NK-92 (cell line): ENCODE results near the gene ABCB8.
"Not testable (repeated sequence)": the region's sequence is repeated elsewhere in the genome, so short reads cannot be mapped to it uniquely, and the experiment has no call there.

Experiments used
- DNase-seq: peaks from one replicate; lab custom pipeline; 2025; ENCODE audit not compliant: unreplicated experiment; lab: John Stamatoyannopoulos, UW

ABCB8 gene

DNA sequence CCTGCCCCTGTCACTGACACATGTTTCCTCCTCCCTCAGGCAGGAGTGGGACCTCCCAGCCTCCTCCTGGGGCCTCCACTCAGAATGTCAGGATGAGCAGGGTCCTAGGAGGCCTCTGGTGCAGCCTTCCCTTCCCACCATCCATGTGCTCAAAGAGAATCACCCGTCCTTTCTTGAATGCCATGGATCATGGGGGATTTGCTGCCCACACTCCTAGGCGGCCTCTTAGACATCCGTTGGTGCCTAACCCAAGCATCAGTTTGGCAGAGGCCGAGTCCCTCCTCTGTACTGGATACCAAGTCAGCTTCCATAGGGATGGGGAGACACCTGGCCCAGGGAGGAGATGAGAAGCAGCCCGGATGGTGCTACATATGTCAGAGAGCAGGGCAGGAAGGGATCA lies 30.4 kb upstream of the ABCB8 start:
- DNase-seq: no peak

DNA sequence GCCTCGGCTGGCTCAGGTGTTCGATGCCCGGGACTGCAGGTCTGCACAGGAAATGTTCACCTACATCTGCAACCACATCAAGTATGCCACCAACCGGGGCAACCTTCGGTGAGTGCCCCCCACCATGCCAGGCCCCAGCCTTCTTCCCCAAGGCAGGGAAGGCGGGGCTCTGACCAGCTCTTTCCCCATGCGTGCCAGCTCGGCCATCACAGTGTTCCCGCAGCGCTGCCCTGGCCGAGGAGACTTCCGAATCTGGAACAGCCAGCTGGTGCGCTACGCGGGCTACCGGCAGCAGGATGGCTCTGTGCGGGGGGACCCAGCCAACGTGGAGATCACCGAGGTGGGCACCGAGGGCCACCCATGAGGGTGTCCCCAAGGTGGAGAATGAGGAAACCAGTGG lies 29.9 kb upstream of the ABCB8 start:
- DNase-seq: no peak

DNA sequence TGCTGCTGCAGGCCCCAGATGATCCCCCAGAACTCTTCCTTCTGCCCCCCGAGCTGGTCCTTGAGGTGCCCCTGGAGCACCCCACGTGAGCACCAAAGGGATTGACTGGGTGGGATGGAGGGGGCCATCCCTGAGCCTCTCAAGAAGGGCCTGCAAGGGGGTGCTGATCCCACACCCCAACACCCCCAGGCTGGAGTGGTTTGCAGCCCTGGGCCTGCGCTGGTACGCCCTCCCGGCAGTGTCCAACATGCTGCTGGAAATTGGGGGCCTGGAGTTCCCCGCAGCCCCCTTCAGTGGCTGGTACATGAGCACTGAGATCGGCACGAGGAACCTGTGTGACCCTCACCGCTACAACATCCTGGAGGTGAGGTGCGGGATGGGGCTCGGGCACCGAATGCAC lies 29.2 kb upstream of the ABCB8 start:
- DNase-seq: no peak

DNA sequence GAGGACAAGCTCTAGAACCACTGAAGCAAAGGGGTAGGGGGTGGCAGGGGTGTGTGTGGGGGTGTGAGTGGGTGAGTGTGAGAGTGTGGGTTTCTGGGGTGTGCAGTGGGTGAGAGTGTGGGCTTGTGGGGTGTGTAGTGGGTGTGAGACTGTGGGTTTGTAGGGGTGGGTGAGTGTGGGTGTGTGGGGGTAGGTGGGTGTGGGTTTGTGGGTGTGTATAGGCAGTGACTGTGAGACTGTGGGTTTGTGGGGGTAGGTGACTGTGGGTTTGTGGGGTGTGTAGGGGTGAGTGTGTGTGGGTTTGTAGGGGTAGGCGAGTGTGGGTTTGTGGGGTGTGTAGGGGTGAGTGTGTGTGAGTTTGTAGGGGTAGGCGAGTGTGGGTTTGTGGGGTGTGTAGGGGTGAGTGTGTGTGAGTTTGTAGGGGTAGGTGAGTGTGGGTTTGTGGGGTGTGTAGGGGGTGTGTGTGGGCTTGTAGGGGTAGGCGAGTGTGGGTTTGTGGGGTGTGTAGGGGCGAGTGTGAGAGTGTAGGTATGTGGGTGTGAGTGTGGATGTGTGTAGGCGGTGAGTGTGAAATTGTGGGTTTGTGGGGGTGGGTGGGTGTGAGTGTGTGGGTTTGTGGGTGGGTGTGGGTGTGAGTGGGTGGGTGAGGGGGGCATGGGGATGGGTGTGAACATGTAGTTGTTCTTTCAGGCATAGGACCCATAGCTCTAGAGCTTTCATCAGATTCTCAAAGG lies 28.6 kb upstream of the ABCB8 start:
- no peak for DNase-seq

DNA sequence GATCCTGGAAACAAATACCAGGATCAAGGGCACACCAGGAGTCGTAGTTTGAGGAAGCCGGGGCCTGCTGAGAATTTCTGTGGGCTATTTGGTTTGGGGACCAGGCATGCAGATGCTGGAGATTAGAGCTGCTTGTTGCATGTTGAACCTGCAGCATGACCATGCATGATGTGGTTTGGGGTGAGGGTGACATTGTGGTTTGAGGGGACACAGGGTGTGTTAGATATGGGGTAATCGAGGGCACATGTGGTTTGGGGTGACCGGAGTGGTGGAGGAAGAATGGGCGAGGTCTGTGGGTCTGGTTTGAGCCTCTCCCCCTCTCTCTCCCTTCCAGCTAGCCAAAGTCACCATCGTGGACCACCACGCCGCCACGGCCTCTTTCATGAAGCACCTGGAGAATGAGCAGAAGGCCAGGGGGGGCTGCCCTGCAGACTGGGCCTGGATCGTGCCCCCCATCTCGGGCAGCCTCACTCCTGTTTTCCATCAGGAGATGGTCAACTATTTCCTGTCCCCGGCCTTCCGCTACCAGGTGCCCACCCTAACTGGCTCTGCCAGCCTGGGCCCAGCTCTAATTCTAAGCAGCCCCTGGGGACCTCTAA lies 27.3 kb upstream of the ABCB8 start:
- no peak for DNase-seq

DNA sequence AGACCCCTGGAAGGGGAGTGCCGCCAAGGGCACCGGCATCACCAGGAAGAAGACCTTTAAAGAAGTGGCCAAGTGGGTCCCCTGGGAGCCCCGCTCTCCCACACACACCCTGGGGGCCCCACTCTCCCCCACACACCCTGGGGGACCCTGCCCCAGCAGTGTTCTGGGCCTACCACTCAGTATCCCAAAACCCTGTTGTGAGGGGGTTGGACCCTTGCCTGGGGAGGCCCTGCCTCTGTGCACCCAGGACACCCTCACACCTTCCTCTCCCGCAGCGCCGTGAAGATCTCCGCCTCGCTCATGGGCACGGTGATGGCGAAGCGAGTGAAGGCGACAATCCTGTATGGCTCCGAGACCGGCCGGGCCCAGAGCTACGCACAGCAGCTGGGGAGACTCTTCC lies 26.7 kb upstream of the ABCB8 start:
- no peak for DNase-seq

DNA sequence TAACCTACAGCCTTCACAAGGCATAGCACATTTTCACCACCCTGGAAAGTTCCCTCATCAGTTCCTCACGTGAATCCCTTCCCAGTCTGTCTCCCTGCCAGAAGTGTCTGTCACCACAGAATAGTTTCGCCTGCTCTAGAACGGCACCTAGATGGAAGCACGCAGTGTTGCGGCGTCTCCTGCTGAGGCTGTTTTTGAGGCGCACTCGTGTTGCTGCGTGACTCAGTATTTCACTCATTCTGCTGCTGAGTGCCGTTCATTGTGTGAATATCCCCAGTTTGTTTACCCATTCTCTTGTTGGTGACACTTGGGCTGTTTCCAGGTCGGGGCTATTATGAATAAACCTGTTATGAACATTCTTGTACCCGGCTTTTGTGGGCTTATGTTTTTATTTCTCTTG lies 24.7 kb upstream of the ABCB8 start:
- no peak for DNase-seq

DNA sequence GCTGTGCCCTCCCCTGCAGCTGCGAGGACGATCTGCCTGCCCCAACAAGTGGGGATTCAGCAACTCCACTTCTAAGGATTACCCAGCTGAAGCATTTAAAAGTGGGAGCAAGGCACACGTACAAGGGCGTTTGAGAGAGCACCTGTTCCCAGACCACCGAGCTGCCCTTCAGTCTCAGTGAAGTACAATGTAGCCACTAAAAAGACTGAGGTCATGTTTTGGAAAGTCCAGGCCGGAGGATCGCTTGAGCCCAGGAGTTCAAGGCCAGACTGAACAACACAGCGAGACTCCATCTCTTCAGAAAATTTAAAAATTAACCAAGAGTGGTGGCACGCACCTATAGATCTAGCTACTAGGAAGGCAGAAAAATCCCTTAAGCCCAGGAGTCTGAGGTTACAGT lies 22.7 kb upstream of the ABCB8 start:
- no peak for DNase-seq

DNA sequence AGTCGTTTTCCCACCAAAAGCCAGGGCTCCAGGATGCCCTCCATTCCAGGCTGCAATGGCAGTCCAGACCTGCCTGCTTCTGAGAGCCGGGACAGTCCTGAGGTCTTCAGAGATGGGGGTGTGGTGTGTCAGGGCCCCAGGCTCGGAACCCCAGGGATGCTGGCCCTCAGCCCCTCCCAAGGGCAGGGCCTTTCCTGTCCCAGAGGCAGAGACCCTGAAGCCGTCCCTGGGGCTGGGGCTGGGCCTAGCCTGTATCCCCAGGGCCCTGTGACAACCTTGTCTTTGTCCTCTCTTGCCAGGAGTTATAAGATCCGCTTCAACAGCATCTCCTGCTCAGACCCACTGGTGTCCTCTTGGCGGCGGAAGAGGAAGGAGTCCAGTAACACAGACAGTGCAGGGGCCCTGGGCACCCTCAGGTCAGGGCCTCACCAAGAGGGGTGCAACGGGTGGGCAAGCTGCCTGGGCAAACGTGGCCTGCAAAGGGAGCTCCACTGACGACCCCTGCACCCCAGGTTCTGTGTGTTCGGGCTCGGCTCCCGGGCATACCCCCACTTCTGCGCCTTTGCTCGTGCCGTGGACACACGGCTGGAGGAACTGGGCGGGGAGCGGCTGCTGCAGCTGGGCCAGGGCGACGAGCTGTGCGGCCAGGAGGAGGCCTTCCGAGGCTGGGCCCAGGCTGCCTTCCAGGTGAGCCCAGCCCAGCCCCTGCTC lies 21.5 kb upstream of the ABCB8 start:
- no peak for DNase-seq

DNA sequence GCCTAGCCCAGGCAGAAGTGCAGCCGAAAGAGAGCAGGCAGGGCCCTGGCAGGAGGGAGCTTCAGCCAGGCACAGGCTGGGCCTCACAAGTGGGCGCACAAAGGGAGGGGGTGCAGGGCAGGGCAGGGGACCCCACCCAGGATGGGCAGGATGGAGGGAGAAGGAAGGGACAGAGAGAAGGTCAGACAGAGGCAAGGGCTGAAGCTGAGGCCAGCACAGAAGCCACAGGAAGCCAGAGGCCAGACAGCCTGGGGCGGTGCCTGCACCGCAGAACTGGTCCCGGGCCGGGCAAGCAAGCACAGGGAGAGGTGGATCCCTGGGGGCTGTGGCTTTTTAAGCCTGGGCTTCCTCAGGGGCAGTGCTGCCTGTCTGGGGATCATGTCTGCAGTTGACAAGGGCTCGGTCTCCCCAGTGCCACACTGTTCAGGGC lies 20.8 kb upstream of the ABCB8 start:
- no peak for DNase-seq

DNA sequence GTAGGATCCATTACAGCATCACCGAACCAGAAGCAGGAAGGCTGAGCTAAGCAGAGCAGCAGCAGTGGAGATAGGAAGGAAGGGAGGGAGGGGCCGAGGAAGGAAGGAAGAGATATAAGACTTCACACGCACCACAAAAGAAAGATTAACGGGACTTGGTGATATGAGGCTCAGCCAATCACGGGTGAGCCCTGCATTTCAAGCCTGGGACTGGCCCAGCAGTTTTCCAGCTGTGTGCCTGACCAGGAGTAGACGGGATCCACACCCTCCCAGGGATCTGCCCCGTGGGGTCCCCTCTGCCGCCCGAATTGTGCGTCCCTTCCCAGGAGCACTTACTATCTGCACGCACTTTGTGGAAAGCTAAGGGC lies 20.1 kb upstream of the ABCB8 start:
- no peak for DNase-seq

DNA sequence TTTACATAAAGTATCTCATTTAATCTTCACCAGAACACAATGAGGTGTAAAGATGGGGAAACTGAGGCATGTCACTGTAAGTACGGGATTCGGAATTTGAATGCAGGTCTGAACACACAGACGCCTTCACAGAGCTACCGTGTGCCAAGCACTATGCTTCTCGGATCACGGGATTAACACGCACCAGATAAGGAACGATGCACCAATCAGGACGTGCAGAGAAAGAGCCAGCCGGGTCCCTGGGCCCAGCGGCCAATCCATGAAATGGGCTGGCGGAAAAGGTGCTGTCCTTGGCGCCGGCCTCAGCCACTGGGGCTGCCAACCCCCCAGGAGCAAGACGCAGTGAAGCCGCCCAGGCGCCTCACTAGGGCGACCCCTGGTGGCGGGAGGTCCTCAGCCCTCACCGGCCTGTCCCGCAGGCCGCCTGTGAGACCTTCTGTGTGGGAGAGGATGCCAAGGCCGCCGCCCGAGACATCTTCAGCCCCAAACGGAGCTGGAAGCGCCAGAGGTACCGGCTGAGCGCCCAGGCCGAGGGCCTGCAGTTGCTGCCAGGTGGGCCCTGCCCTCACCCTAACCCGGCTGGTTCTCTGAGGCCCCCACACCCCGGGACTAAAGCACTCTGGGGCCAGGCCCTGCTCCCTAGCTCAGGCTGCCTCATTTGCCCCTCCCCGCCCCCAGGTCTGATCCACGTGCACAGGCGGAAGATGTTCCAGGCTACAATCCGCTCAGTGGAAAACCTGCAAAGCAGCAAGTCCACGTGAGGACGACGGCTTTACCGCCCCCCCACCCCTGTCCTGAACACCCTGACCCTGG lies 19.5 kb upstream of the ABCB8 start:
- no peak for DNase-seq

DNA sequence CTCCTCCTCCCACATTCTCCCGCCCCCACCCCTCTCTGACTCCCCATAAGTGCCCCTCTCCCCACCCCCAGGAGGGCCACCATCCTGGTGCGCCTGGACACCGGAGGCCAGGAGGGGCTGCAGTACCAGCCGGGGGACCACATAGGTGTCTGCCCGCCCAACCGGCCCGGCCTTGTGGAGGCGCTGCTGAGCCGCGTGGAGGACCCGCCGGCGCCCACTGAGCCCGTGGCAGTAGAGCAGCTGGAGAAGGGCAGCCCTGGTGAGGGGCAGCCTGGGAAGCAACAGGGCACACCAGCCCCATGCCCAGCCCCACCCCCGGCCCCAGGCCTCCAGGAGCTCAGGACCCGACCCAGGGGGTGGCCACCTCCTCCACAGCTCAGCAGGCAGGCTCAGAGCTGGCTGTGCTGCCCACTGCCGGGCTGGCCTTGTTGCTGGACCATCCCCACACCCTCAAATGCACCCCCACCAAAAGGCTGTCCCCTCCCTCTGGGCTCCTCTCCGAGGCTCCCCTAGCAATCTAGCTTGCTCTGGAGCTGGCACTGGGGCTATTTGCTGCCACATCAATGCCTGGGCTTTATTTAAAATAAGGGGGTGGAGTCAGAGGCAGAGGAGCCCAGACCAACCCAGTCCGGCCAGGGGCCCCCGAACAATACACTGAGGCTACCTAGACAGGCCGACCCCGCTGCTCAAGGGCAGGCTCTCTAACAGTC lies 18.8 kb upstream of the ABCB8 start:
- DNase-seq: no peak

DNA sequence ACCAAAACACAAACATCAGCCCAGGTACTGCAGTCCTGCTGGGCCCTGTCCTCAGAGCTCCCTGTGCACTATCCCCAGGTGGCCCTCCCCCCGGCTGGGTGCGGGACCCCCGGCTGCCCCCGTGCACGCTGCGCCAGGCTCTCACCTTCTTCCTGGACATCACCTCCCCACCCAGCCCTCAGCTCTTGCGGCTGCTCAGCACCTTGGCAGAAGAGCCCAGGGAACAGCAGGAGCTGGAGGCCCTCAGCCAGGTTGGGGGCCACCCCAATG lies 18.3 kb upstream of the ABCB8 start:
- DNase-seq: no peak

DNA sequence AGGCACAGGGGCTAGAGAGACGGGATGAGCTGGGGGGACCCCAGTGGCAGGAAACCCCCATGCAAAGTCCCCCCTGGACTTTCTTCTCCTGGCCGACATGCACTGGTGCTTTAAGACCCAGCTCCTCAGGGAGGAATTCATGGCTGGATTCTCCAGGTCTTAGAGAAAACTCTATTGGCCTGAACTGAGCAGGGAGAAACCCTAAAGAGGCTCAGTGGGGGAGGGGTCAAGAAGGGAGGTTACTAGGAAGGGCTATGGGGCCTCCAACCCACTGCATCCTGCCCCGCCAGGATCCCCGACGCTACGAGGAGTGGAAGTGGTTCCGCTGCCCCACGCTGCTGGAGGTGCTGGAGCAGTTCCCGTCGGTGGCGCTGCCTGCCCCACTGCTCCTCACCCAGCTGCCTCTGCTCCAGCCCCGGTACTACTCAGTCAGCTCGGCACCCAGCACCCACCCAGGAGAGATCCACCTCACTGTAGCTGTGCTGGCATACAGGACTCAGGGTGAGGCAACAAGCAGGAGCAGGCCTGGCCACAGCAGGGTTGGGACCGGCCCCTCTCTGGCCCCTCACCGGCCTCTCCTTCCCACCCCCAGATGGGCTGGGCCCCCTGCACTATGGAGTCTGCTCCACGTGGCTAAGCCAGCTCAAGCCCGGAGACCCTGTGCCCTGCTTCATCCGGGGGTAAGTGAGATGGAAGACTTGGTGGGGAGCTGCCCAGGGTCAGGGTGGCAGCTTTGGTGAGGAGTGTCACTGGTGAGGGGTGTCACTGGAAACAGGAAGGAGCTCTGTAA lies 17.7 kb upstream of the ABCB8 start:
- DNase-seq: no peak

DNA sequence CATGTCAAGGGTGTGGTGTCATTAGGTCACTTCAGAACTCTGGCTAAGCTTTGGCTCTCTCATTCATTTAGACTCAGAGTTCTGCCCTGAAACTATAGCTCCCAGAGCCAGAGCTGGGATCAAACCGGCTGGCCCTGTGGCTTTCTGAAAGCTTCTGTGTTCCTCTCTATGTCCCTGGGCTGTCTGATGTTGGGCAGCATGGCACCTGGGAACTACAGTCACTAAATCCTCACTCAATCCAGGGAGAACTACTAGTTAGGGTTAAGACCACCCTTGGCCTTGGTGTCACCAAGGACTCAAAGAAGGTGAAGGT lies 17.2 kb upstream of the ABCB8 start:
- no peak for DNase-seq

DNA sequence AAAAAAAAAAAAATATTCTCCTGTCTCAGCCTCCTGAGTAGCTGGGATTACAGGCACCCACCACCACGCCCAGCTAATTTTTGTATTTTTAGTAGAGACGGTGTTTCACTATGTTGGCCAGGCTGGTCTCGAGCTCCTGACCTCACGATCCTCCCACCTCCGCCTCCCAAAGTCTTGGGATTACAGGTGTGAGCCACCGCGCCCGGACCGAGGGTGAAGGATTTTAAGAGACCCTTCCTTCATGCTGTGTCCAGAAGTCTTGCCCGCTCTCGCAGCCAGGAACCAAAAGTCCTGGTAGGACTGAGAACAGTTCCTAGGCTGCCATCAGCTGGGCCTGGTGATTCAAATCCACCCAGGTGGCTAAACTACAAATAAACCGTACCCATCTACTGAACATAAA lies 16.6 kb upstream of the ABCB8 start:
- not testable (repeated sequence) for DNase-seq

DNA sequence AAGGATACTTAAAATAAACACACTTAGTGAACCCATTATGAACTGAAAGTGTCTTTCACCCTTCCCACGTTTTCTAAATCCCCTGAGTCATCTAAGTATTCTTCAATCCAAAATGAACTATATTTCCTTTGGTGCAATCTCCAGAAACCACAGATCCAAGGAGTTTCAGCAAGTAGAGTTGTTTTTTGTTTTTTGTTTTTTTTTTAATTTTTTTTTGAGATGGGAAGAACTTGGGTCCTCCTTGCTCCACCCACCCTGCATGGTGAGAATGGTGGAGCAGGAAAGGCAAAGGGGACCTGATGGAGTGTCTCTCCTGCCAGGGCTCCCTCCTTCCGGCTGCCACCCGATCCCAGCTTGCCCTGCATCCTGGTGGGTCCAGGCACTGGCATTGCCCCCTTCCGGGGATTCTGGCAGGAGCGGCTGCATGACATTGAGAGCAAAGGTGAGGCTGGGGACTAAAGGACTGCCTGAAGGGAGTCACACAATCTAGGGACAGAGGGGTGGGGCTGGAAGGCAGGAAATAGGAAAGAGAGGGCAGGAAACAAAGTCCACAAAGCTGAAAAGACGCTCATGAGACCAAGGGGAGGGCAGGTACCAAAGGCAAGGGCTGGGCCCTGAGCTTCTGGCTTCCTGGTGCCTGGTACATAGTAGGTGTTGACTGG lies 16.1 kb upstream of the ABCB8 start:
- DNase-seq: no peak

DNA sequence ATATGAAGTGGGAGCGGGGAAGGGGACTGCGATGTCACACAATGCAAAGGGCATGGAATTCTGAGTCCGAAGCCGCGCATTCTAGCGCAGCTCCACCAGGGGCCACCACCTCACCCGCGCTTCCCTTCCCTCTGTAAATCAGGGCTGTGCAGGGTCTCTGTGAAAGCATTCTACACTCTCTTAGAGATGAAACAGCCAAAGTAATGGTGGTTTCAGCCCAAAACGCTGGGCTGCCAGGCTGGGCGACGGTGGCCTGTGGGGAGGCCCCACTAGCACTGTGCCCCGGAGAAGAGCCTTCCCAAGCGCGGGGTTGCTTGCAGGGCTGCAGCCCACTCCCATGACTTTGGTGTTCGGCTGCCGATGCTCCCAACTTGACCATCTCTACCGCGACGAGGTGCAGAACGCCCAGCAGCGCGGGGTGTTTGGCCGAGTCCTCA lies 15.3 kb upstream of the ABCB8 start:
- DNase-seq: no peak

DNA sequence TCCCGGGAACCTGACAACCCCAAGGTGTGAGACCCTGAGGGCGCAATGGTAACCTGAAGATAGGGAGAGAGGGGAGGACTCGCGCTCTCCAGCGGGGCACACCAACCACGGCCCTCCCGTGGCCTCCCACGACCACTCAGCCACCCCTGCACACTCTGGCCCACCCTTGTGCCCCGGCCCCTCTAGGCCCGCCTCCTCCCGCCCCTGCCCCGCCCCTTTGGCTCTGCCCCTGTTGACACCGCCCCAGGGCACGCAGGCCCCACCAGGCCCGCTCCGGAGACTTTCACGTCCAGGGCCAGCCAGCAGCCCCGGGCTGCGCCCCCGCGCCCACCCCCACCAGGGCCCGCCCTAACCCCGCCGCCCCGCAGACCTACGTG lies 14.9 kb upstream of the ABCB8 start:
- DNase-seq: no peak
